Loucy (cell line): ENCODE results near the gene NPDC1.

Experiments
- H2AFZ ChIP-seq: fragments of 200-600 bp; sonication (generic); 2 replicates; pipeline ENCODE4 v1.6.0; 2016; ENCODE audit warnings: antibody characterized with exemption, mild to moderate bottlenecking, low read length, moderate library complexity
- H3F3A ChIP-seq: fragments of 200-600 bp; 2 replicates; pipeline ENCODE4 v1.6.0; 2016; ENCODE audit warnings: antibody characterized with exemption, low read depth, mild to moderate bottlenecking
- H3K27me3 ChIP-seq: fragments of 200-600 bp; sonication (generic); 2 replicates; pipeline ENCODE4 v1.6.1; 2014; ENCODE audit warnings: low read length, mild to moderate bottlenecking; ENCODE audit not compliant: insufficient read depth, poor library complexity, severe bottlenecking
- H3K36me3 ChIP-seq: fragments of 200-600 bp; sonication (generic); 2 replicates; pipeline ENCODE4 v1.6.1; 2016; ENCODE audit warnings: low read length; ENCODE audit not compliant: insufficient read depth
- H3K4me1 ChIP-seq: fragments of 200-600 bp; sonication (generic); 2 replicates; pipeline ENCODE4 v1.5.1; 2014; ENCODE audit warnings: low read length, mild to moderate bottlenecking; ENCODE audit not compliant: insufficient read depth, poor library complexity, severe bottlenecking
- H3K4me2 ChIP-seq: fragments of 200-600 bp; sonication (generic); 2 replicates; pipeline ENCODE4 v1.6.0; 2014; ENCODE audit warnings: antibody characterized with exemption, low read length, low read depth, mild to moderate bottlenecking; ENCODE audit not compliant: poor library complexity, severe bottlenecking
- H3K4me3 ChIP-seq: fragments of 200-600 bp; sonication (generic); 2 replicates; pipeline ENCODE4 v1.5.1; 2014; ENCODE audit warnings: low read length, mild to moderate bottlenecking, mixed read lengths; ENCODE audit not compliant: poor library complexity, severe bottlenecking
- H3K79me2 ChIP-seq: fragments of 200-600 bp; sonication (generic); 2 replicates; pipeline ENCODE4 v1.6.1; 2014; ENCODE audit warnings: low read length; ENCODE audit not compliant: insufficient read depth
- H3K9ac ChIP-seq: fragments of 200-600 bp; sonication (generic); 2 replicates; pipeline ENCODE4 v1.6.0; 2014; ENCODE audit warnings: mild to moderate bottlenecking, low read depth, low read length, moderate library complexity; ENCODE audit not compliant: poor library complexity, severe bottlenecking
- H3K9me2 ChIP-seq: fragments of 200-600 bp; sonication (generic); replicated peaks from 2 replicates; pipeline ENCODE4 v1.6.1; 2016; ENCODE audit warnings: low read depth, low read length, mixed read lengths
- H3K9me3 ChIP-seq: fragments of 200-600 bp; sonication (generic); 2 replicates; pipeline ENCODE4 v1.6.1; 2014; ENCODE audit warnings: mild to moderate bottlenecking, antibody characterized with exemption, low read length, low read depth; ENCODE audit not compliant: insufficient read depth
- H4K20me1 ChIP-seq: fragments of 200-600 bp; sonication (generic); 2 replicates; pipeline ENCODE4 v1.6.0; 2014; ENCODE audit warnings: antibody characterized with exemption, low read length, mild to moderate bottlenecking; ENCODE audit not compliant: insufficient read depth, poor library complexity, severe bottlenecking
- EZH2phosphoT487 ChIP-seq: fragments of 200-600 bp; IDR thresholded peaks from 2 replicates; pipeline ENCODE4 v1.6.1; 2018; ENCODE audit warnings: antibody characterized with exemption, mild to moderate bottlenecking, moderate library complexity, borderline replicate concordance
- TF ChIP-seq, protein P1 (sequence below): fragments of 200-600 bp; sonication (generic); conservative IDR thresholded peaks from 2 replicates; pipeline ENCODE4 v1.5.1; 2014; ENCODE audit warnings: mild to moderate bottlenecking, antibody characterized with exemption, low read length

Gene NPDC1

DNA sequence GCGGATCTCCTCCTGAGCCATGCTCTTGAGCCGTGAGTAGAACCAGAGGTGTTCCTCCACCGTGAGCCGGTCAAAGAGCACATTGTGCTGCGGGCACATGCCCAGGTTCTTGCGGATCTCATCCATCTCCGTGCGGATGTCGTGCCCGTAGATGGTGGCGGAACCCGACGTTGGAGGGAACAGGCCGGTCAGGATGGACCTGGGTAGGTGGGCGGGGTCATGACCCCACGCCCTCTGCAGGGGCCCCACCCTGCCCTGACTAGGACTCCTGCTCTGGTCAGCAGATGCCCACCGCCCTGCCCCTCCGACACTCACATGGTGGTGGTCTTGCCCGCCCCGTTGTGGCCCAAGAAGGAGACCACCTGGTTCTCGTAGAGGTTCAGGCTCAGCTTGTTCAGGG lies 30.0 kb downstream of the NPDC1 start:
- Histone ChIP-seq H3K79me2 (no peaks in the 10 kb centered on the region), H3K4me3 (no peak overlapping the region), H3K9me3 (no peaks in the 10 kb centered on the region), H3K27me3 (no peaks in the 10 kb centered on the region), H3F3A (no peaks in the 10 kb centered on the region), H2AFZ (no peak overlapping the region), H3K36me3 (no peaks in the 10 kb centered on the region; the same call in 1 of the 2 replicates), H3K9ac (no peak overlapping the region), H4K20me1 (no peaks in the 10 kb centered on the region), H3K4me2 (no peak overlapping the region), H3K4me1 (no peaks in the 10 kb centered on the region), H3K9me2 (no peaks in the 10 kb centered on the region)
- no peak for TF ChIP-seq EZH2phosphoT487
- TF ChIP-seq, protein P1, sequence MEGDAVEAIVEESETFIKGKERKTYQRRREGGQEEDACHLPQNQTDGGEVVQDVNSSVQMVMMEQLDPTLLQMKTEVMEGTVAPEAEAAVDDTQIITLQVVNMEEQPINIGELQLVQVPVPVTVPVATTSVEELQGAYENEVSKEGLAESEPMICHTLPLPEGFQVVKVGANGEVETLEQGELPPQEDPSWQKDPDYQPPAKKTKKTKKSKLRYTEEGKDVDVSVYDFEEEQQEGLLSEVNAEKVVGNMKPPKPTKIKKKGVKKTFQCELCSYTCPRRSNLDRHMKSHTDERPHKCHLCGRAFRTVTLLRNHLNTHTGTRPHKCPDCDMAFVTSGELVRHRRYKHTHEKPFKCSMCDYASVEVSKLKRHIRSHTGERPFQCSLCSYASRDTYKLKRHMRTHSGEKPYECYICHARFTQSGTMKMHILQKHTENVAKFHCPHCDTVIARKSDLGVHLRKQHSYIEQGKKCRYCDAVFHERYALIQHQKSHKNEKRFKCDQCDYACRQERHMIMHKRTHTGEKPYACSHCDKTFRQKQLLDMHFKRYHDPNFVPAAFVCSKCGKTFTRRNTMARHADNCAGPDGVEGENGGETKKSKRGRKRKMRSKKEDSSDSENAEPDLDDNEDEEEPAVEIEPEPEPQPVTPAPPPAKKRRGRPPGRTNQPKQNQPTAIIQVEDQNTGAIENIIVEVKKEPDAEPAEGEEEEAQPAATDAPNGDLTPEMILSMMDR: no peak

DNA sequence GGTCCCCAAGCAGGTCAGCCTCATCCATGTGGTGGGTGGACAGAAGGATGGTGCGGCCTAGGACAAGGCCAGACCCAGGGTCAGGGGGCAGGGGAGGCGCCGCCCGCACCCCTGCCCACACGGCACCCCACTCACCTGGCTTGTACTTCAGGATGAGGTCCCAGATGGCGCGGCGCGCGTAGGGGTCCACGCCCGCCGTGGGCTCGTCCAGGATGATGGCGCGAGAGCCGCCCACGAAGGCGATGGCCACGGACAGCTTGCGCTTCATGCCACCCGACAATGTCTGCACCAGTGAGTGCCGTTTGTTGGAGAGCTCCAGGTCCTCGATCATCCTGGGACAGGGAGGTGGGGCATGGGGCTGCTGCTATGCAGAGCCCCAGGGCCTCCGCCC lies 30.4 kb downstream of the NPDC1 start:
- H3F3A ChIP-seq: no peaks in the 10 kb centered on the region
- TF ChIP-seq, protein P1: no peak
- no peak for TF ChIP-seq EZH2phosphoT487
- no peak overlapping the region for H2AFZ ChIP-seq
- H3K4me2 ChIP-seq: no peak overlapping the region
- no peaks in the 10 kb centered on the region for H3K9me2 ChIP-seq
- H3K9me3 ChIP-seq: no peaks in the 10 kb centered on the region
- H3K4me1 ChIP-seq: no peaks in the 10 kb centered on the region
- H3K79me2 ChIP-seq: no peaks in the 10 kb centered on the region
- H3K9ac ChIP-seq: no peak overlapping the region
- no peak overlapping the region for H3K4me3 ChIP-seq
- H3K36me3 ChIP-seq: no peaks in the 10 kb centered on the region; the same call in 1 of the 2 replicates
- H3K27me3 ChIP-seq: no peaks in the 10 kb centered on the region
- H4K20me1 ChIP-seq: no peaks in the 10 kb centered on the region

DNA sequence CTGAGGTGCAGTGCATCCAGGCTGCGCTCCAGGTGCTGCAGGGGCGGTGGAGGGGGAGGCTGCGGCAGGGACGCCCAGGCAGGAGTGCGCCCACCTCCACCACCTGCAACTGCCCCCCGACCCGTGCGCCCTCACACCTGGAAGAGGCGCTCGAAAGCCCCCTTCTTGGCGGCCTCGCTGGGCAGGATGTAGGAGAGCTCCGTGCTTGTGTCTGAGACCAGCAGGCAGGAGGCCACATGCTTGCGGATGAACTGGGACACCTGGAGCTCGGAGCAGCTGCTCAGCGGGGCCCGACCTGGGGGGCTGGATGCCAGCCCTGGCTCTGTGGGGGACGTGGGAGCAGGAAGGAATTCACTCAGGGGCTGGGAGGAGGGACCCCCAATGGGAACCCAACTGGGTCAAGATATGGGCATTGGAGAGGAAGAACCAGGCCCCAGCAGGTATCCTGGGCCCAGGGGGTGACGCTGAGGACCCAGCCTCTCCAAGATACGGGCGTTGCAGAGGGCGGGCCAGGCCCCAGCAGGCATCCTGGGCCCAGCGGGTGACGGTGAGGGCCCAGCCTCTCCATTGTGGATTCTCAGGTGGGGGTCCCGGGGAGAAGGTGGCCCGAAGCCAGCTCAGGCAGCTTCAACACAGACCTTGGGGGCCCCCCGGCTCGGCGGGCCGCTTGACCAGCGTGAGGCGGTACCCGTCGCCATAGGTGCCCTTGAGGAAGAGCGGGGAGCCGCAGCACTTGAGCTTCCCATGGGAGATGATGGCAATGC lies 31.0 kb downstream of the NPDC1 start:
- H2AFZ ChIP-seq: no peak overlapping the region
- no peaks in the 10 kb centered on the region for H3K9me2 ChIP-seq
- H4K20me1 ChIP-seq: no peaks in the 10 kb centered on the region
- no peak overlapping the region for H3K9ac ChIP-seq
- H3K4me3 ChIP-seq: no peak overlapping the region
- TF ChIP-seq, protein P1: no peak
- TF ChIP-seq EZH2phosphoT487: no peak
- no peak overlapping the region for H3K4me2 ChIP-seq
- no peaks in the 10 kb centered on the region for H3F3A ChIP-seq
- no peaks in the 10 kb centered on the region for H3K9me3 ChIP-seq
- no peaks in the 10 kb centered on the region for H3K79me2 ChIP-seq
- no peaks in the 10 kb centered on the region for H3K4me1 ChIP-seq
- H3K36me3 ChIP-seq: no peaks in the 10 kb centered on the region; the same call in 1 of the 2 replicates
- H3K27me3 ChIP-seq: no peaks in the 10 kb centered on the region
